K562 (cell line): ENCODE results near the gene EIF4E1B. TPM values are rescaled to one million over a fixed set of nuclear protein-coding genes. Genes with fewer than 3 reads are reported as not detected.

Source experiments
- DDX20 ChIP-seq: fragments of 450-650 bp; IDR thresholded peaks from 2 replicates; pipeline ENCODE4 v1.6.1; 2016; ENCODE audit warnings: missing genetic modification characterization, low read depth, mild to moderate bottlenecking, missing compliant biosample characterization, moderate library complexity
- EHMT2 ChIP-seq: fragments of 450-650 bp; IDR thresholded peaks from 2 replicates; pipeline ENCODE4 v1.6.1; 2018; ENCODE audit warnings: antibody characterized with exemption
- MIER1 ChIP-seq: fragments of 450-650 bp; IDR thresholded peaks from 2 replicates; pipeline ENCODE4 v1.6.1; 2016; ENCODE audit warnings: antibody characterized with exemption, mild to moderate bottlenecking, low read depth
- MXI1 ChIP-seq: IDR thresholded peaks from 2 replicates; pipeline ENCODE4 v1.6.1; 2011; ENCODE audit warnings: low read depth, mild to moderate bottlenecking, improper control_type of control experiment, low read length
- PHF20 ChIP-seq: fragments of 450-650 bp; IDR thresholded peaks from 2 replicates; pipeline ENCODE4 v1.6.1; 2018; ENCODE audit not compliant: partially characterized antibody
- ZBED1 ChIP-seq: IDR thresholded peaks from 2 replicates; pipeline ENCODE4 v1.6.1; 2014
- ZNF561 ChIP-seq: fragments of 450-650 bp; formaldehyde crosslinking; conservative IDR thresholded peaks from 2 replicates; pipeline ENCODE4 v1.4.0; 2020; ENCODE audit warnings: mild to moderate bottlenecking, moderate library complexity
- ZNF584 ChIP-seq: fragments of 200-800 bp; sonication (Bioruptor generic); IDR thresholded peaks from 2 replicates; pipeline ENCODE4 v1.6.1; 2016; ENCODE audit warnings: low read depth, mild to moderate bottlenecking, missing genetic modification characterization, missing compliant biosample characterization
- polyA plus RNA-seq, 8 experiments: library from polyadenylated mRNA; depleted of rRNA in 4 of 8; stranded (reverse) in 5 of 8; unstranded in 3 of 8; fragments of >200 nt; fragmentation: Nextera tagmentation in 2 of 8; fragmentation: Illumina TruSeq in 1 of 8; extraction: Ambion mirVana in 2 of 8; extraction: Trizol in 1 of 8; gene quantifications; 2 replicates each; pipeline versions ENCODE4 v1.2.1 to v1.2.3, GENCODE V29; 2011 to 2014; ENCODE audit warnings: inconsistent platforms in 1 of 8, missing spikeins in 1 of 8
- total RNA-seq, 7 experiments: library from RNA; depleted of rRNA in 6 of 7; stranded (reverse); fragments of >200 nt in 6 of 7; fragmentation: Illumina TruSeq in 2 of 7; extraction: Trizol in 2 of 7; gene quantifications; 2 replicates each; pipeline versions ENCODE4 v1.2.1 to v1.2.3, GENCODE V29; 2011 to 2021; ENCODE audit warnings: low replicate concordance in 1 of 7
- TF ChIP-seq, protein P1 (sequence below): fragments of 450-650 bp; IDR thresholded peaks from 2 replicates; pipeline ENCODE4 v1.6.1; 2016; ENCODE audit warnings: missing biosample characterization, missing genetic modification characterization
- TF ChIP-seq, protein P2 (sequence below): fragments of 200-800 bp; sonication (Bioruptor generic); IDR thresholded peaks from 2 replicates; pipeline ENCODE4 v1.6.1; 2017; ENCODE audit warnings: missing genetic modification characterization, missing compliant biosample characterization
- TF ChIP-seq, protein P3 (sequence below): sonication (generic); formaldehyde crosslinking; IDR thresholded peaks from 2 replicates; pipeline ENCODE4 v1.8.0; 2022; ENCODE audit warnings: mild to moderate bottlenecking, missing genetic modification reagents, borderline replicate concordance

Gene EIF4E1B
- total and polyA plus RNA-seq, 9 of the 15 experiments (the other 6 are each of a cell fraction or from before 2014, with no cell fraction given): not detected

DNA sequence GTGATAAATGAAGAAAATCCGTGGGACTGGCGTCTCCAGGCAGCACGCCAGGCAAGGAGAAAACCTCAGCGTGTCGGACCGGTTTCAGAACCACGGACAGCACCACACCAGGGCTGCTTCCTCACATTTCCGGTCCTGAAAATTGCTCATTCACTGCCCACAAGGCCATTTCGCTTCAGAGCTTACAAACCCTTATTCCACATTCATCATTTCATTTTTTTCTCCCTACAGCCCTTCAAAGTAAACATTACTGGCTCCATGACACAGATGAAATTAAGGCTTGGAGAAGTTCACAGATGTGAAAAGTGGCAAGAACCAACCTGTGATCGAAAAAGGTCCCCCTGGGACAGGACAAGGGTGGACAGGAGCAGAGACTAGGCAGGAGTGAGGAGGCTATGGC is 19.0 kb upstream of the EIF4E1B start (continued):
- TF ChIP-seq, protein P1, sequence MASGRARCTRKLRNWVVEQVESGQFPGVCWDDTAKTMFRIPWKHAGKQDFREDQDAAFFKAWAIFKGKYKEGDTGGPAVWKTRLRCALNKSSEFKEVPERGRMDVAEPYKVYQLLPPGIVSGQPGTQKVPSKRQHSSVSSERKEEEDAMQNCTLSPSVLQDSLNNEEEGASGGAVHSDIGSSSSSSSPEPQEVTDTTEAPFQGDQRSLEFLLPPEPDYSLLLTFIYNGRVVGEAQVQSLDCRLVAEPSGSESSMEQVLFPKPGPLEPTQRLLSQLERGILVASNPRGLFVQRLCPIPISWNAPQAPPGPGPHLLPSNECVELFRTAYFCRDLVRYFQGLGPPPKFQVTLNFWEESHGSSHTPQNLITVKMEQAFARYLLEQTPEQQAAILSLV (tag): no peak
- no peak for TF ChIP-seq ZNF561 (CRISPR knock-in tag)
- peak; percentile 83 for TF ChIP-seq MXI1
- TF ChIP-seq MIER1: peak; percentile 93
- TF ChIP-seq EHMT2: peak; percentile 98
- no peak for TF ChIP-seq PHF20
- no peak for TF ChIP-seq DDX20 (tag)
- TF ChIP-seq, protein P2, sequence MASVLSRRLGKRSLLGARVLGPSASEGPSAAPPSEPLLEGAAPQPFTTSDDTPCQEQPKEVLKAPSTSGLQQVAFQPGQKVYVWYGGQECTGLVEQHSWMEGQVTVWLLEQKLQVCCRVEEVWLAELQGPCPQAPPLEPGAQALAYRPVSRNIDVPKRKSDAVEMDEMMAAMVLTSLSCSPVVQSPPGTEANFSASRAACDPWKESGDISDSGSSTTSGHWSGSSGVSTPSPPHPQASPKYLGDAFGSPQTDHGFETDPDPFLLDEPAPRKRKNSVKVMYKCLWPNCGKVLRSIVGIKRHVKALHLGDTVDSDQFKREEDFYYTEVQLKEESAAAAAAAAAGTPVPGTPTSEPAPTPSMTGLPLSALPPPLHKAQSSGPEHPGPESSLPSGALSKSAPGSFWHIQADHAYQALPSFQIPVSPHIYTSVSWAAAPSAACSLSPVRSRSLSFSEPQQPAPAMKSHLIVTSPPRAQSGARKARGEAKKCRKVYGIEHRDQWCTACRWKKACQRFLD: 0 out of 2 replicates have a peak, but pooled peaks have one; percentile 24
- TF ChIP-seq ZBED1: no peak
- TF ChIP-seq, protein P3, sequence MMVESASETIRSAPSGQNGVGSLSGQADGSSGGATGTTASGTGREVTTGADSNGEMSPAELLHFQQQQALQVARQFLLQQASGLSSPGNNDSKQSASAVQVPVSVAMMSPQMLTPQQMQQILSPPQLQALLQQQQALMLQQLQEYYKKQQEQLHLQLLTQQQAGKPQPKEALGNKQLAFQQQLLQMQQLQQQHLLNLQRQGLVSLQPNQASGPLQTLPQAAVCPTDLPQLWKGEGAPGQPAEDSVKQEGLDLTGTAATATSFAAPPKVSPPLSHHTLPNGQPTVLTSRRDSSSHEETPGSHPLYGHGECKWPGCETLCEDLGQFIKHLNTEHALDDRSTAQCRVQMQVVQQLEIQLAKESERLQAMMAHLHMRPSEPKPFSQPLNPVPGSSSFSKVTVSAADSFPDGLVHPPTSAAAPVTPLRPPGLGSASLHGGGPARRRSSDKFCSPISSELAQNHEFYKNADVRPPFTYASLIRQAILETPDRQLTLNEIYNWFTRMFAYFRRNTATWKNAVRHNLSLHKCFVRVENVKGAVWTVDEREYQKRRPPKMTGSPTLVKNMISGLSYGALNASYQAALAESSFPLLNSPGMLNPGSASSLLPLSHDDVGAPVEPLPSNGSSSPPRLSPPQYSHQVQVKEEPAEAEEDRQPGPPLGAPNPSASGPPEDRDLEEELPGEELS (CRISPR knock-in tag): no peak
- TF ChIP-seq ZNF584: 0 out of 2 replicates have a peak, but pooled peaks have one; percentile 37
